Lower lobe of right lung (tissue), 2 donors: ENCODE results near the gene REEP3. TPM values are rescaled to one million over a fixed set of nuclear protein-coding genes. Genes with fewer than 3 reads are reported as not detected.

ENCODE experiments used
- ATAC-seq, 2 donors: fragments of 200-7000 bp; cut with Tn5 transposase; one replicate each; pipeline ENCODE4 v1.9.1; 2020 to 2022; ENCODE audit warnings: mild to moderate bottlenecking in 2 of 2, moderate library complexity in 2 of 2
- DNase-seq: peaks from one replicate; pipeline ENCODE4 v3.0.0-alpha.2; 2020
- H3K27ac ChIP-seq: fragments of 200-600 bp; one replicate; pipeline ENCODE4 v1.8.0; 2022
- H3K27me3 ChIP-seq: fragments of 200-600 bp; one replicate; pipeline ENCODE4 v1.8.0; 2022; ENCODE audit warnings: low read depth
- H3K36me3 ChIP-seq: fragments of 200-600 bp; one replicate; pipeline ENCODE4 v1.8.0; 2022; ENCODE audit warnings: mild to moderate bottlenecking
- H3K4me1 ChIP-seq: fragments of 200-600 bp; one replicate; pipeline ENCODE4 v1.8.0; 2022
- H3K4me3 ChIP-seq: fragments of 200-600 bp; one replicate; pipeline ENCODE4 v1.8.0; 2022; ENCODE audit warnings: mild to moderate bottlenecking
- H3K9me3 ChIP-seq: fragments of 200-600 bp; one replicate; pipeline ENCODE4 v1.8.0; 2022
- intact Hi-C: fragments of 100-400 bp; cut with DNase I; formaldehyde crosslinking; loops from one replicate; pipeline ENCODE4 v1.11.0; 2022
- total RNA-seq: library from RNA; stranded (reverse); fragmentation: NEBNext Ultra II Directional; extraction: Animal tissue kit (Norgen Biotek cat#: 25700); gene quantifications from one replicate; pipeline ENCODE4 v1.2.1, GENCODE V29; 2021
- TF ChIP-seq, protein P1 (sequence below): fragments of 200-600 bp; IDR thresholded peaks from one replicate; pipeline ENCODE4 v1.8.0; 2022; ENCODE audit warnings: antibody characterized with exemption, mild to moderate bottlenecking
- donor health status: DM: no; HTN: yes; CAD: no; lungs with severe emphysema.

The REEP3 gene
- total RNA-seq, 1 donor from 2014 or later: 50.9 TPM

DNA sequence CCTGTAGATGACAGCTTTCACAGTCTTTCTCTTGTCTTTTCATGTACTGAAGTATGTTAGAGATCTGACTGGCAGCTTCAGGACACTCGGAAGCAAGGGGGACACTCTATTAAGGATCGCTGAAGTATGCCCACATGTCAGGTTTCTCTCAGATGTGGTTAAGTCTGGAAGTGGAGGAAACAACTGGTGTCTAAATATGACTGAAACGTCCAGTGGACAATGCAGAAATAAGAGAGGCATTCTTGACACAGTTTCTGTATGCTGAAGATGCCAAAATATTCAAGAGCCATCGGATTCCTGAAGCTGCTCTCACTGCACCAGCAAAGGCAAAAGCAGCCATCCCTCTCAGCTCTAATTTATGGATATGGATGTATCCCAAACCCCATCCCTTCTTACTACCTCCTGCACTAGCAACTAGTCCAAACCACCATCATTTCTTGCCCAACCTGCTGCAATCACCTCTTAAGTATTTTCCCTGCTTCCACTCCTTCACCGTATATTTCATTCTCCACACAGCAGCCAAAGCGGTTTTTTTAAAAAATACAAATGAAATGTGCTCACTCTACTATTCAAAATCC, 113.4 kb downstream of the REEP3 start:
- TF ChIP-seq, protein P1, sequence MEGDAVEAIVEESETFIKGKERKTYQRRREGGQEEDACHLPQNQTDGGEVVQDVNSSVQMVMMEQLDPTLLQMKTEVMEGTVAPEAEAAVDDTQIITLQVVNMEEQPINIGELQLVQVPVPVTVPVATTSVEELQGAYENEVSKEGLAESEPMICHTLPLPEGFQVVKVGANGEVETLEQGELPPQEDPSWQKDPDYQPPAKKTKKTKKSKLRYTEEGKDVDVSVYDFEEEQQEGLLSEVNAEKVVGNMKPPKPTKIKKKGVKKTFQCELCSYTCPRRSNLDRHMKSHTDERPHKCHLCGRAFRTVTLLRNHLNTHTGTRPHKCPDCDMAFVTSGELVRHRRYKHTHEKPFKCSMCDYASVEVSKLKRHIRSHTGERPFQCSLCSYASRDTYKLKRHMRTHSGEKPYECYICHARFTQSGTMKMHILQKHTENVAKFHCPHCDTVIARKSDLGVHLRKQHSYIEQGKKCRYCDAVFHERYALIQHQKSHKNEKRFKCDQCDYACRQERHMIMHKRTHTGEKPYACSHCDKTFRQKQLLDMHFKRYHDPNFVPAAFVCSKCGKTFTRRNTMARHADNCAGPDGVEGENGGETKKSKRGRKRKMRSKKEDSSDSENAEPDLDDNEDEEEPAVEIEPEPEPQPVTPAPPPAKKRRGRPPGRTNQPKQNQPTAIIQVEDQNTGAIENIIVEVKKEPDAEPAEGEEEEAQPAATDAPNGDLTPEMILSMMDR: no peak
- H3K27ac ChIP-seq: no peak overlapping the region
- intact Hi-C loops: loop anchor here (5.0 kb wide), 1 partner anchor 83 kb away; no protein-coding TSS in a partner anchor

DNA sequence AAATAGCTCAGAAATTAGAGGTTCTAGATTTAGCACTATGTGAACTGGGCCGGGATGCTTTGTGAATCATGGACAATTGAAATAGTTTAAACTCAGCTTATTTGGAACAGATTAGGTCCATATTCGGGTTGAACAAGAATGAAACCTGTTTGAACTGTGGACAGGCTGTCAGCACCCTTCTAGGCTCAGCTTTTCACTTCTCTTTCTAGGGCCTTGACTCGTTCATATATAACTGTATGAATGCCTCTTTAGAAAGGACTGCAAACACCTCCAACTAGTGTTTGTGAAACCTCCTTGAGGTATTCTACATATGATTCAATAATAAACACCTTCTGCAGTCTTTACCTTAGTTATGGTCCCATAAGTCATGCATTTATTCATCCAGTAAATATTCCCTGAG, 115.6 kb downstream of the REEP3 start:
- Histone ChIP-seq H3K9me3 (no peaks in the 10 kb centered on the region), H3K4me1 (peaks cover 4% of the 10 kb centered on the region), H3K36me3 (no peaks in the 10 kb centered on the region), H3K27me3 (no peaks in the 10 kb centered on the region), H3K27ac (no peak overlapping the region), H3K4me3 (no peak overlapping the region)
- intact Hi-C loops: no loop called here
- TF ChIP-seq, protein P1: no peak
- no peak for ATAC-seq
- no peak for DNase-seq

More for the DNA sequence above, 113.4 kb downstream of the REEP3 start:
- no peaks in the 10 kb centered on the region for H3K36me3 ChIP-seq
- H3K4me1 ChIP-seq: peaks cover 12% of the 10 kb centered on the region
- H3K9me3 ChIP-seq: no peaks in the 10 kb centered on the region
- DNase-seq (no peak), ATAC-seq (no peak)
- no peaks in the 10 kb centered on the region for H3K27me3 ChIP-seq
- no peak overlapping the region for H3K4me3 ChIP-seq

DNA sequence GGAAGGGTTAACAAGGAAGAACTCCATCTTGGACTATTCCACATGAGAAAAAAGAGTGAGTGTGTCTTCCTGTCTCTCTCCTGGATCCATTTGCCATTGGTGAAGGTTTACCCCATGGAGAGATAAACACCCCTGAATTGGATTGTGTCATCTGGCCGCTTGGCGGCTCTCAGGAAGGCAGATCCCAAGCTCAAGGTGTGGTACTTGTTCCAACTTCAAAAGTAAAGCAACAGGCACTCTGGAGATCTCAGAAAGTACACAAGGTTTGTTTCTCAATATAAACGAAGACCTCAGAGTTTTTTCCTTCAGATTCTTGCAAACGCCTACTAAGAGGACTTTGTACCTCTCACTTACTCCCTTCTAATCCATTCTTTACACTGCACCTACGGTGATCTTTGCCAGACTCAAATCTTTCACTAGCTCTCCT, 116.7 kb downstream of the REEP3 start:
- TF ChIP-seq, protein P1: no peak
- Histone ChIP-seq H3K4me1 (no peaks in the 10 kb centered on the region), H3K4me3 (no peak overlapping the region), H3K9me3 (no peaks in the 10 kb centered on the region), H3K36me3 (no peaks in the 10 kb centered on the region), H3K27me3 (no peaks in the 10 kb centered on the region), H3K27ac (no peak overlapping the region)
- intact Hi-C loops: no loop called here
- DNase-seq (no peak), ATAC-seq (peak; percentile 29 to 74)

DNA sequence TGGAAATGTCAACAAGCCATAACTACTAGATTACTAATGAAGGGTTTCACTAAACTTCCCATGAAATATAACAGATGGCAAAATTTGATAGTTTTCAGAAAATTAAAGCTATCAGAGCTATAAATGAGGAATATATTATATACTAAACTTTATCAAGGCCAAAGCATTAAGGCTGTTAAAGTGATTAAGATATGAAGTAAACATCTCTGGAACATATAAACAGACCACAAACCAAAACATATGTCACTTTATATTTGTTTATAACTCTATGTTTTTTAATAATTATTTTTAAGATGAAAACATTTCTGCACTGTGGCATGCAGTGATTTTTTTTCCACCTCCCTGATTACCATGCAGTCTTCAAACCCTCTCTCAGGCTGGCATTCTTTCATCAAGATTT, 120.2 kb downstream of the REEP3 start:
- Histone ChIP-seq H3K9me3 (no peaks in the 10 kb centered on the region), H3K36me3 (no peaks in the 10 kb centered on the region), H3K4me3 (no peak overlapping the region), H3K27me3 (no peaks in the 10 kb centered on the region), H3K4me1 (peaks cover 7% of the 10 kb centered on the region), H3K27ac (no peak overlapping the region)
- ATAC-seq (no peak), DNase-seq (no peak)
- TF ChIP-seq, protein P1: no peak
- intact Hi-C loops: no loop called here

DNA sequence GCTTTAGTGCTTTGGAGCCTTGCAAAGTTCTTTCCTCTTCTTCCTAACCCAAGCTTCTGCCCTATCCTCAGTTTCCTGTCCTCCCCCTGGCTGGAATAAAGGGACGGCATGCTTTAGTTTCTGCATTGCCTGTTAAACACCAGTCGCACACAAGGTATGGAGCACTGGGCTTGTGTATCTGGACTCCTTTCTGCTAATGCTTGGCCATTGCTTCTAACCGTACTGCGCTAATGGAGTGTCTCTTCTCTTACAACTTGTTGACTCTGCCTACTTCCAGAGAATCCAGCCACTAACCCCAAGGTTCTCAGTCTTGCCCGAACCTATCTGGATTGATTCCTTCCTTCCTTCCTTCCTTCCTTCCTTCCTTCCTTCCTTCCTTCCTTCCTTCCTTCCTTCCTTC, 120.6 kb downstream of the REEP3 start:
- Histone ChIP-seq H3K4me3 (no peak overlapping the region), H3K9me3 (no peaks in the 10 kb centered on the region), H3K27ac (no peak overlapping the region), H3K4me1 (peaks cover 7% of the 10 kb centered on the region), H3K27me3 (no peaks in the 10 kb centered on the region), H3K36me3 (no peaks in the 10 kb centered on the region)
- DNase-seq: no peak
- ATAC-seq: no peak
- TF ChIP-seq, protein P1: no peak
- intact Hi-C loops: no loop called here
